Hepatocyte (in vitro differentiated cells): ENCODE results near the gene TAF6. TPM values are rescaled to one million over a fixed set of nuclear protein-coding genes. Genes with fewer than 3 reads are reported as not detected.

Experiments
- DNase-seq: peaks from one replicate; pipeline ENCODE4 v3.0.0-alpha.2; 2016; ENCODE audit warnings: low spot score
- H2AFZ ChIP-seq: fragments of 200-600 bp; sonication (generic); 2 replicates; pipeline ENCODE4 v1.6.0; 2016; ENCODE audit warnings: antibody characterized with exemption, mild to moderate bottlenecking
- H3K27ac ChIP-seq: fragments of 200-600 bp; sonication (generic); 2 replicates; pipeline ENCODE4 v1.5.1; 2016; ENCODE audit warnings: mild to moderate bottlenecking
- H3K27me3 ChIP-seq: fragments of 200-600 bp; sonication (generic); 2 replicates; pipeline ENCODE4 v1.6.1; 2016
- H3K36me3 ChIP-seq: fragments of 200-600 bp; sonication (generic); replicated peaks from 2 replicates; pipeline ENCODE4 v1.5.1; 2016; ENCODE audit warnings: low read depth; ENCODE audit not compliant: insufficient read depth
- H3K4me1 ChIP-seq: fragments of 200-600 bp; sonication (generic); 2 replicates; pipeline ENCODE4 v1.5.1; 2016; ENCODE audit warnings: mild to moderate bottlenecking, moderate library complexity; ENCODE audit not compliant: insufficient read depth
- H3K4me2 ChIP-seq: fragments of 200-600 bp; sonication (generic); 2 replicates; pipeline ENCODE4 v1.6.0; 2016
- H3K4me3 ChIP-seq: fragments of 200-600 bp; sonication (generic); 2 replicates; pipeline ENCODE4 v1.5.1; 2016; ENCODE audit warnings: mild to moderate bottlenecking
- H3K79me2 ChIP-seq: fragments of 200-600 bp; sonication (generic); 2 replicates; pipeline ENCODE4 v1.6.0; 2017; ENCODE audit warnings: mild to moderate bottlenecking
- H3K9me2 ChIP-seq: fragments of 200-600 bp; sonication (generic); replicated peaks from 2 replicates; pipeline ENCODE4 v1.6.0; 2017; ENCODE audit warnings: mild to moderate bottlenecking; ENCODE audit not compliant: insufficient read depth
- H3K9me3 ChIP-seq: fragments of 200-600 bp; sonication (generic); 2 replicates; pipeline ENCODE4 v1.5.1; 2016; ENCODE audit warnings: low read depth, mild to moderate bottlenecking
- H4K20me1 ChIP-seq: fragments of 200-600 bp; sonication (generic); 2 replicates; pipeline ENCODE4 v1.6.0; 2016; ENCODE audit warnings: mild to moderate bottlenecking; ENCODE audit not compliant: insufficient read depth, poor library complexity, severe bottlenecking
- CTCF ChIP-seq: fragments of 200-600 bp; sonication (generic); IDR thresholded peaks from 2 replicates; pipeline ENCODE4 v1.5.1; 2016; ENCODE audit warnings: antibody characterized with exemption, mild to moderate bottlenecking; ENCODE audit not compliant: poor library complexity
- EZH2 ChIP-seq: fragments of 200-600 bp; sonication (generic); IDR thresholded peaks from 2 replicates; pipeline ENCODE4 v1.6.1; 2016; ENCODE audit warnings: antibody characterized with exemption, mild to moderate bottlenecking, borderline replicate concordance
- EZH2phosphoT487 ChIP-seq: fragments of 200-600 bp; sonication (generic); IDR thresholded peaks from one replicate; pipeline ENCODE4 v1.6.1; 2018; ENCODE audit warnings: antibody characterized with exemption, mild to moderate bottlenecking, low read depth, moderate library complexity; ENCODE audit not compliant: unreplicated experiment, severe bottlenecking
- WGBS: methylation state at CpG from one replicate; pipeline ENCODE4 v1.1.6; 2016; ENCODE audit warnings: low lambda C conversion rate; ENCODE audit errors: missing lambda C conversion rate; 5-methylcytosine and 5-hydroxymethylcytosine counted together
- polyA plus RNA-seq: library from polyadenylated mRNA; unstranded; fragments of >200 nt; fragmentation: Nextera tagmentation; extraction: Ambion mirVana; gene quantifications from 2 replicates; pipeline ENCODE4 v1.2.1, GENCODE V29; 2016
- total RNA-seq: library from RNA; depleted of rRNA; stranded (reverse); fragments of >200 nt; gene quantifications from 2 replicates; pipeline ENCODE4 v1.2.3, GENCODE V29; 2014

TAF6 gene
- total and polyA plus RNA-seq, 2 experiments from 2014 or later = 29.2 to 44.2 TPM

- TF ChIP-seq EZH2 (no peak), EZH2phosphoT487 (no peak), CTCF (no peak)
- no peak overlapping the region for H2AFZ ChIP-seq
- no peaks in the 10 kb centered on the region for H3K27me3 ChIP-seq
- no peaks in the 10 kb centered on the region for H4K20me1 ChIP-seq
- H3K79me2 ChIP-seq = no peaks in the 10 kb centered on the region
- H3K27ac ChIP-seq = no peak overlapping the region
- H3K9me3 ChIP-seq = no peaks in the 10 kb centered on the region
- H3K4me1 ChIP-seq = no peaks in the 10 kb centered on the region
- WGBS = 91% methylated on average over 9 of the region's 13 CpGs
- no peaks in the 10 kb centered on the region for H3K36me3 ChIP-seq
- DNase-seq = no peak
- H3K4me3 ChIP-seq = no peak overlapping the region
- H3K9me2 ChIP-seq = no peaks in the 10 kb centered on the region
- no peak overlapping the region for H3K4me2 ChIP-seq
These were observed 7.2 kb downstream of the TAF6 start for GRCh38 chr7:100111914-100112313.

- no peak for TF ChIP-seq EZH2
- TF ChIP-seq CTCF = no peak
- TF ChIP-seq EZH2phosphoT487 = no peak
- Histone ChIP-seq H3K4me1 (no peaks in the 10 kb centered on the region), H4K20me1 (no peaks in the 10 kb centered on the region), H3K9me3 (no peaks in the 10 kb centered on the region), H3K36me3 (no peaks in the 10 kb centered on the region), H3K27ac (no peak overlapping the region), H3K9me2 (no peaks in the 10 kb centered on the region), H3K27me3 (no peaks in the 10 kb centered on the region), H3K79me2 (no peaks in the 10 kb centered on the region), H2AFZ (no peak overlapping the region), H3K4me2 (no peak overlapping the region), H3K4me3 (no peak overlapping the region)
- WGBS = 91% methylated on average over 7 of the region's 7 CpGs
- DNase-seq = no peak
These were observed 8.0 kb downstream of the TAF6 start for GRCh38 chr7:100111156-100111555.

GRCh38 chr7:100109521-100110163 lies 9.5 kb downstream of the TAF6 start:
- no peaks in the 10 kb centered on the region for H3K4me1 ChIP-seq
- H3K27ac ChIP-seq = no peak overlapping the region
- TF ChIP-seq EZH2phosphoT487 (no peak), CTCF (peak; percentile 6), EZH2 (no peak)
- no peaks in the 10 kb centered on the region for H3K27me3 ChIP-seq
- H4K20me1 ChIP-seq = no peaks in the 10 kb centered on the region
- no peak overlapping the region for H3K4me3 ChIP-seq
- H3K36me3 ChIP-seq = no peaks in the 10 kb centered on the region
- H3K9me3 ChIP-seq = no peaks in the 10 kb centered on the region
- H3K9me2 ChIP-seq = no peaks in the 10 kb centered on the region
- no peak overlapping the region for H3K4me2 ChIP-seq
- no peaks in the 10 kb centered on the region for H3K79me2 ChIP-seq
- no peak for DNase-seq
- 87% methylated on average over 12 of the region's 12 CpGs for WGBS
- no peak overlapping the region for H2AFZ ChIP-seq
